Testis (tissue), 3 donors: Measurements from ENCODE around the gene HKDC1. TPM values are rescaled to one million over a fixed set of nuclear protein-coding genes. Genes with fewer than 3 reads are reported as not detected.

Experiments used
- DNase-seq: peaks from one replicate; pipeline ENCODE4 v3.0.0-alpha.2; 2019
- H3K27ac ChIP-seq, 2 donors: fragments of 200-600 bp; sonication (generic); one replicate each; pipeline ENCODE4 v1.5.1; 2019
- H3K27me3 ChIP-seq: fragments of 200-600 bp; sonication (generic); one replicate; pipeline ENCODE4 v1.5.1; 2019
- H3K36me3 ChIP-seq: fragments of 200-600 bp; sonication (generic); one replicate; pipeline ENCODE4 v1.5.1; 2017; ENCODE audit warnings: low read depth; ENCODE audit errors: missing control alignments
- H3K4me1 ChIP-seq: fragments of 200-600 bp; sonication (generic); one replicate; pipeline ENCODE4 v1.5.1; 2019
- H3K4me3 ChIP-seq, 2 donors: fragments of 200-600 bp; sonication (generic); one replicate each; pipeline ENCODE4 v1.5.1; 2017 to 2019
- H3K9me3 ChIP-seq: fragments of 200-600 bp; sonication (generic); one replicate; pipeline ENCODE4 v1.5.1; 2017
- POLR2A ChIP-seq: fragments of 450-650 bp; IDR thresholded peaks from one replicate; pipeline ENCODE4 v1.6.1; 2017; ENCODE audit warnings: antibody characterized with exemption, mild to moderate bottlenecking, moderate library complexity
- WGBS, 2 donors: methylation state at CpG; one replicate each; pipeline ENCODE4 v1.1.5; 2018; 5-methylcytosine and 5-hydroxymethylcytosine counted together
- intact Hi-C: fragments of 100-400 bp; cut with DNase I; formaldehyde crosslinking; loops from one replicate; pipeline ENCODE4 v1.15.1; 2023; ENCODE audit warnings: low total_unique reads
- polyA plus RNA-seq: library from polyadenylated mRNA; stranded (reverse); fragments of 350-450 nt; fragmentation: Illumina TruSeq; extraction: RNeasy Lipid Tissue Mini Kit (QIAGEN cat#74804); gene quantifications from one replicate; pipeline ENCODE4 v1.2.3, GENCODE V29; 2014; ENCODE audit warnings: low read depth, low replicate concordance; ENCODE audit not compliant: insufficient read depth
- total RNA-seq, 2 donors: library from RNA; depleted of rRNA; stranded (reverse); fragments of >200 nt; gene quantifications; one replicate each; pipeline ENCODE4 v1.2.3, GENCODE V29; 2016
- TF ChIP-seq, protein P1 (sequence below), 3 experiments: fragments of 450-650 bp in 2 of 3; fragments of 200-600 bp in 1 of 3; sonication (generic) in 1 of 3; IDR thresholded peaks; one replicate each; pipeline ENCODE4 v1.5.1; 2016 to 2019; ENCODE audit warnings: antibody characterized with exemption in 3 of 3, mild to moderate bottlenecking in 2 of 3, moderate library complexity in 1 of 3

The HKDC1 gene
- total and polyA plus RNA-seq, 3 donors from 2014 or later: 1.9 to 5.4 (median 4.4) TPM

DNA sequence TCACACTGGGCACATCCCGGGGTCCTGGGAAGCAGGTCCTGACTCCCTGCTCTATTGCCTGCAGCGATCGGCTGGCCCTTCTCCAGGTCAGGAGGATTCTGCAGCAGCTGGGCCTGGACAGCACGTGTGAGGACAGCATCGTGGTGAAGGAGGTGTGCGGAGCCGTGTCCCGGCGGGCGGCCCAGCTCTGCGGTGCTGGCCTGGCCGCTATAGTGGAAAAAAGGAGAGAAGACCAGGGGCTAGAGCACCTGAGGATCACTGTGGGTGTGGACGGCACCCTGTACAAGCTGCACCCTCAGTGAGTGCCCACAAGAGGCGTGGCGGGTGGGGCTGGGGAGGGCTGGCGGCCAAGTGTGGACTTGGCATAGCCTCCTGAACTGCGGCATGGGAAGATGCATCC, 45.4 kb downstream of the HKDC1 start:
- 87 to 92% methylated on average over 17 of the region's 17 CpGs for WGBS, 2 donors

DNA sequence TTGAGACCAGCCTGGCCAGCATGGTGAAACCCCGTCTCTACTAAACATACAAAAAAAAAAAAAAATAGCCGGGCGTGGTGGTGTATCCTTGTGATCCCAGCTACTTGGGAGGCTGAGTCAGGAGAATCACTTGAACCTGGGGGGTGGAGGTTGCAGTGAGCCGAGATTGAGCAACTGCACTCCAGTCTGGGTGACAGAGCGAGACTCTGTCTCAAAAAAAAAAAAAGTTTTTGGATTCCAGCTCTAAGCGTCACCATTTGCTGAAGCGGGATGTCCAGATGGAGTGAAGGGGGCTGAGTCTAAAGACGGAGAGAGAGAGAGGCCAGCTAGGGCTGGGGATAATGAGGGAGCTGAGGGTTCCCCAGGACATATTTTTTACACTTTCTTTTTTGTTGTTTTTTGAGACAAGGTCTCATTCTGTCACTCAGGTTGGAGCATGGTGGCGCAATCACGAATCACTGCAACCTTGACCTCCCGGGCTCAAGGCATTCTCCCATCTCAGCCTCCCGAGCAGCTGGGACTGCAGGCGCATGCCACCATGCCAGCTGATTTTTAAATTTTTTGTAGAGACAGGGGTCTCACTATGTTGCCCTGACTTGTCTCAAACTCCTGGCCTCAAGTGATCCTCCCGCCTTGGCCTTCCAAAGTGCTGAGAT, 48.8 kb downstream of the HKDC1 start:
- no peak for TF ChIP-seq POLR2A
- TF ChIP-seq, protein P1, sequence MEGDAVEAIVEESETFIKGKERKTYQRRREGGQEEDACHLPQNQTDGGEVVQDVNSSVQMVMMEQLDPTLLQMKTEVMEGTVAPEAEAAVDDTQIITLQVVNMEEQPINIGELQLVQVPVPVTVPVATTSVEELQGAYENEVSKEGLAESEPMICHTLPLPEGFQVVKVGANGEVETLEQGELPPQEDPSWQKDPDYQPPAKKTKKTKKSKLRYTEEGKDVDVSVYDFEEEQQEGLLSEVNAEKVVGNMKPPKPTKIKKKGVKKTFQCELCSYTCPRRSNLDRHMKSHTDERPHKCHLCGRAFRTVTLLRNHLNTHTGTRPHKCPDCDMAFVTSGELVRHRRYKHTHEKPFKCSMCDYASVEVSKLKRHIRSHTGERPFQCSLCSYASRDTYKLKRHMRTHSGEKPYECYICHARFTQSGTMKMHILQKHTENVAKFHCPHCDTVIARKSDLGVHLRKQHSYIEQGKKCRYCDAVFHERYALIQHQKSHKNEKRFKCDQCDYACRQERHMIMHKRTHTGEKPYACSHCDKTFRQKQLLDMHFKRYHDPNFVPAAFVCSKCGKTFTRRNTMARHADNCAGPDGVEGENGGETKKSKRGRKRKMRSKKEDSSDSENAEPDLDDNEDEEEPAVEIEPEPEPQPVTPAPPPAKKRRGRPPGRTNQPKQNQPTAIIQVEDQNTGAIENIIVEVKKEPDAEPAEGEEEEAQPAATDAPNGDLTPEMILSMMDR (IDR thresholded peaks at IDR 0.05): no peak
- 86 to 89% methylated on average over 14 of the region's 14 CpGs for WGBS, 2 donors
- DNase-seq: no peak
- no peak overlapping the region for H3K27ac ChIP-seq
- H3K4me1 ChIP-seq: no peaks in the 10 kb centered on the region
- H3K27me3 ChIP-seq: no peaks in the 10 kb centered on the region
- H3K36me3 ChIP-seq: no peaks in the 10 kb centered on the region
- H3K9me3 ChIP-seq: no peaks in the 10 kb centered on the region
- intact Hi-C loops: no loop called here
- H3K4me3 ChIP-seq: no peak overlapping the region

More for the DNA sequence above, 45.4 kb downstream of the HKDC1 start:
- TF ChIP-seq, protein P1 (IDR thresholded peaks at IDR 0.05): no peak
- TF ChIP-seq POLR2A: no peak
- Histone ChIP-seq H3K4me1 (no peaks in the 10 kb centered on the region), H3K9me3 (no peaks in the 10 kb centered on the region), H3K36me3 (no peaks in the 10 kb centered on the region), H3K4me3 (no peak overlapping the region), H3K27me3 (no peaks in the 10 kb centered on the region), H3K27ac (no peak overlapping the region)
- intact Hi-C loops: no loop called here
- DNase-seq: no peak

DNA sequence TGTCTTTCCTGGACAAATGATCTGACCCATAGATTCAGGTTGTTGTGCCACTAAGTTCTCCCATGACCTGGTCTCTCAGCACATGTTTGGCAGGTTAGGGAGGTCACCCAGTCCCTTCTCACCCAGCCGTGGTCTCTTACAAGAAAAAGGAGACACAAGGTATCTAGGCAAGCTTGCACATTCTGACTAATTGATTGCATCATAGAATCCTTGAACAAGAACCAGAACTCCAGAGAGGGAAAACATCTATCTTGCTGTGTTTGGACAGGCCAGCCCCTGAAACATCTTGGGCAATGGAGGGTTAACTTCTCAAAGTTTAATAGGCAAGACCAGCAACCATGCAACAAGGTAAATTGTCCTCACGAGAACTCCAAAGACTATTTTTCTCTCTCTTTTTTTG, 49.6 kb downstream of the HKDC1 start:
- intact Hi-C loops: no loop called here
- Histone ChIP-seq H3K27me3 (no peaks in the 10 kb centered on the region), H3K27ac (no peak overlapping the region), H3K36me3 (no peaks in the 10 kb centered on the region), H3K4me3 (no peak overlapping the region), H3K9me3 (no peaks in the 10 kb centered on the region), H3K4me1 (no peaks in the 10 kb centered on the region)
- no peak for TF ChIP-seq POLR2A
- TF ChIP-seq, protein P1 (IDR thresholded peaks at IDR 0.05): no peak
- DNase-seq: no peak
- WGBS, 2 donors: 59 to 64% methylated on average over 2 of the region's 2 CpGs

DNA sequence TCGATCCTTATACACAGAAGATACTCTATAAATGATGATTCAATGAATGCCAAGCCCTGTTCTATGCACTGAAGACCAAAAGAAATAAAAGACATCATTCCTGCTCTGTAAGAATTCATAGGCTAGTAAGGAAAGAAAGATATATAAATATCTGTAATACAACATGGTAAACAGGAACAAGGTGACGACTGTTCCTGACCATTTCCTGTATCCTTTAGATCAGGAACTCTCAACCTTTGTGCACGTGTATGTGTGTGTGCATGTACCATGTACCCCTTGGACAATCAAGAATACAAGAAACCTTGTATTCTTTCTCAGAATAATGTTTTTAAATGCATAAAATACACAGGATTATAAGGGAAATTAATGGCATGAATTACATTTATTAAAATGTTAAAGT, 50.9 kb downstream of the HKDC1 start:
- 74 to 82% methylated on average over 3 of the region's 3 CpGs for WGBS, 2 donors

More for the DNA sequence above, 50.9 kb downstream of the HKDC1 start:
- H3K27me3 ChIP-seq: no peaks in the 10 kb centered on the region
- no peaks in the 10 kb centered on the region for H3K36me3 ChIP-seq
- TF ChIP-seq POLR2A: no peak
- TF ChIP-seq, protein P1 (IDR thresholded peaks at IDR 0.05): no peak
- DNase-seq: no peak
- H3K4me3 ChIP-seq: no peak overlapping the region
- H3K4me1 ChIP-seq: no peaks in the 10 kb centered on the region
- intact Hi-C loops: no loop called here
- H3K27ac ChIP-seq: no peak overlapping the region
- H3K9me3 ChIP-seq: no peaks in the 10 kb centered on the region
